CD4-positive, alpha-beta memory T cell (primary cell): ENCODE measurements around the gene TPM1. TPM values are rescaled to one million over a fixed set of nuclear protein-coding genes. Genes with fewer than 3 reads are reported as not detected.

Source experiments
- CTCF ChIA-PET: fragments of 350-600 bp; sonication (Branson Sonifier 250); formaldehyde crosslinking; loops from one replicate; lab custom pipeline; 2021; ENCODE audit warnings: inconsistent platforms; ENCODE audit not compliant: partially characterized antibody; lab: Charles Lee
- POLR2A ChIA-PET: fragments of 350-600 bp; sonication (Branson Sonifier 250); formaldehyde crosslinking; loops from one replicate; lab custom pipeline; 2021; ENCODE audit not compliant: partially characterized antibody; lab: Charles Lee
- DNase-seq, 5 donors: peaks; one replicate each; pipeline versions ENCODE4 v3.0.0 to v3.0.0-alpha.2; 2020 to 2022; ENCODE audit warnings: mixed read lengths in 1 of 5
- H3K27ac ChIP-seq: one replicate; pipeline ENCODE4 v1.7.0; 2013; ENCODE audit warnings: low read depth, low read length
- H3K27me3 ChIP-seq: 2 replicates; pipeline ENCODE4 v1.7.0; 2013; ENCODE audit warnings: mild to moderate bottlenecking, low read length, moderate library complexity; ENCODE audit not compliant: insufficient read depth
- H3K36me3 ChIP-seq: 2 replicates; pipeline ENCODE4 v1.7.0; 2013; ENCODE audit warnings: mild to moderate bottlenecking, low read length, moderate library complexity; ENCODE audit not compliant: insufficient read depth
- H3K4me1 ChIP-seq: 2 replicates; pipeline ENCODE4 v1.7.0; 2013; ENCODE audit warnings: mild to moderate bottlenecking, low read length, moderate library complexity; ENCODE audit not compliant: insufficient read depth
- H3K4me3 ChIP-seq, 2 donors: one replicate each; pipeline ENCODE4 v1.7.0; 2013; ENCODE audit warnings: low read length in 2 of 2, mild to moderate bottlenecking in 1 of 2
- H3K9me3 ChIP-seq, 2 donors: one replicate each; pipeline ENCODE4 v1.7.0; 2013; ENCODE audit warnings: low read length in 2 of 2, control low read depth in 1 of 2; ENCODE audit not compliant: control insufficient read depth in 1 of 2
- H3K27ac Mint-ChIP-seq, 7 donors: one replicate each; pipeline ENCODE4 v1.8.0; 2020 to 2021; ENCODE audit warnings: mixed read lengths in 7 of 7, mild to moderate bottlenecking in 6 of 7, inconsistent platforms in 3 of 7, moderate library complexity in 3 of 7
- H3K27me3 Mint-ChIP-seq, 2 donors: one replicate each; pipeline ENCODE4 v1.8.0; 2020 to 2021; ENCODE audit warnings: mixed read lengths in 2 of 2
- H3K36me3 Mint-ChIP-seq, 2 donors: one replicate each; pipeline ENCODE4 v1.8.0; 2020 to 2021; ENCODE audit warnings: mixed read lengths in 2 of 2, inconsistent platforms in 1 of 2, mild to moderate bottlenecking in 1 of 2
- H3K4me1 Mint-ChIP-seq, 4 donors: one replicate each; pipeline ENCODE4 v1.8.0; 2020 to 2021; ENCODE audit warnings: mixed read lengths in 4 of 4, mild to moderate bottlenecking in 1 of 4
- H3K4me3 Mint-ChIP-seq, 8 donors: one replicate each; pipeline ENCODE4 v1.8.0; 2020 to 2021; ENCODE audit warnings: mixed read lengths in 8 of 8, mild to moderate bottlenecking in 7 of 8, moderate library complexity in 6 of 8, inconsistent platforms in 3 of 8
- H3K9me3 Mint-ChIP-seq, 8 donors: one replicate each; pipeline ENCODE4 v1.8.0; 2020 to 2021; ENCODE audit warnings: mixed read lengths in 8 of 8, mild to moderate bottlenecking in 5 of 8, inconsistent platforms in 3 of 8, moderate library complexity in 1 of 8
- intact Hi-C: fragments of 100-400 bp; cut with micrococcal nuclease; formaldehyde crosslinking; loops from one replicate; pipeline ENCODE4 v1.15.1; 2023
- polyA plus RNA-seq, 2 donors: library from polyadenylated mRNA; unstranded; fragments of 300-500 nt; fragmentation: Illumina TruSeq; gene quantifications; one replicate each; pipeline ENCODE4 v1.2.3, GENCODE V29; 2021
- total RNA-seq, 2 experiments: library from RNA; stranded (reverse); gene quantifications; one replicate each; pipeline ENCODE4 v1.2.3, GENCODE V29; 2021

The TPM1 gene
- total and polyA plus RNA-seq, 4 experiments from 2014 or later, result 8.5 to 29.4 (median 18.4) TPM

DNA sequence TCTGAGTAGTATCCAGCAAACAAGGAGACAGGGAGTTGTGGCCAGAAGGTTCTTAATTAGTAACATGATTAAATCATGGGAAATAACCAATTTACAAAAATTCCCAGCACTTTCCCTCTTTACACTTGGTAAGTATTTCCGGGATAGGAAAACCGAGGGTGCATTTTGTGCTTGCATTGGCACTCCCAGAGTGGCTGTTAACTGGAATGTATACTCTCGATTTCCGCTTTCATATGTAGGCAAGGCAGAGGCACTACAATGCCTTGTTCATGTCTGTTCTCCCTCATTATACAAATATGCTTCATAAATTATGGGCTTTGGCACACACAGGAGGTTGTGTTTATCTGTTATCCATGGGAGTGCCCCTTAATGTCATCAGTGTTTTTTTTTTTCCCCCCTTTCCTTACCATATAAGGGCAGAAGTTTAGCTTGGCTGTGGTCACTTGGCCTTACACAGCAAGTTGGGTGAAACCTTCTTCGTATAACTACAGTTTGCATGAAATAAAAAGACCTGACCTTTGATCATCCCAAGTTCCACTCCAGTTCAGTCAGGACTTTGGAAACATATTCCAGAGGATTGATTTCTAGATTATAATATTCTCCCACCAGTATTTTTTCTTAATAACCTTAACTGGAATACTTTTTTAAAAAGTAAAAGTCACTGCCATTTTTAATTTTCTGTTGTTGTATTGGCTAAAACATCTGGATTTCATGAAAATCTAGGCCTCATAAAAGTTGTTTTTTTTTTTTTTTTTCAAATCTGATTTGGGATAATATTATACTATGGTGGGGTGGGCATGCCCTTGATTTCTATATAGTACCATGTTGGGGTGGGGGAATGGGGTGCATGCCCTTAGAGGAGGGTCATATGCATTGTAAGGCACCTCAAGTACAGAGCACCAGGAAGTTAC lies 8.9 kb downstream of the TPM1 start:
- no peaks in the 10 kb centered on the region for H3K9me3 Mint-ChIP-seq
- H3K4me1 Mint-ChIP-seq, result peaks cover 9 to 28% (median 17%) of the 10 kb centered on the region in 4 donors
- H3K4me3 ChIP-seq, result no peak overlapping the region
- no peak for DNase-seq
- peaks cover 19% of the 10 kb centered on the region for H3K4me1 ChIP-seq
- H3K27ac Mint-ChIP-seq, result no peak overlapping the region
- H3K27me3 Mint-ChIP-seq, result peaks cover 3 to 8% of the 10 kb centered on the region in 2 donors
- H3K27me3 ChIP-seq, result peaks cover 3% of the 10 kb centered on the region
- no peaks in the 10 kb centered on the region for H3K36me3 ChIP-seq
- H3K4me3 Mint-ChIP-seq, result peak overlapping the region in 1 of 8 donors; percentile 46
- H3K27ac ChIP-seq, result no peak overlapping the region
- CTCF ChIA-PET, result no interaction called here
- H3K36me3 Mint-ChIP-seq, result peaks cover 0 to 6% of the 10 kb centered on the region in 2 donors
- intact Hi-C loops, result no loop called here
- H3K9me3 ChIP-seq, result no peaks in the 10 kb centered on the region
- POLR2A ChIA-PET, result no interaction called here

DNA sequence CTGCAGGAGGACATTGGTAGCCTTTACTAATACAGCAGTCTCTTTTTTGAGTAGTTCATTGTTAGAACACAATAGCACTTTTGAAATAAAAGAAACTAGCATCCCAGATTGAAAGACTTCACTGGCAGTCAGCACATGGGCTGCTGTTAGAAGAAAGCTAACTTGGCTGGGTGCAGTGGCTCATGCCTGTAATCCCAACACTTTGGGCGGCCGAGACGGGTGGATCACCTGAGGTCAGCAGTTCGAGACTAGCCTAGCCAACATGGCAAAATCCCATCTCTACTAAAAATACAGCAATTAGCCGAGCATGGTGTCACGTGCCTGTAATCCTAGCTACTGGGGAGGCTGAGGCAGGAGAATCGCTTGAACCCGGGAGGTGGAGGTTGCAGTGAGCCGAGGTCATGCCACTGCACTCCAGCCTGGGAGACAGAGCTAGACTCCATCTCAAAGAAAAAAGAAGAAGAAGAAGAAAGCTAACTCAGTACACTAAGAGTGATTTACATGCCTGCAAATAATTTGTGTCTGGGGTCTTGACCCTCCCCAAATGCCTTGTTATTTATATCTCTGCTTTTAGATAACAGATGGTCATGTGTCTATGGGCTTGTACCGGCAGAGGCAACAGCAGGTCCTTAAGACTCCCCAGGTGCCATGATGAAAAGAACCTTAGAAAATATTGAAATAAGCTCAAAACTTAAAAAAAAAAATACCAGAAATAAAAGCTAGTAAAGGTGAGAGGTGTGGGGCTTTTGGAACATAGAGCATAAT lies 9.7 kb downstream of the TPM1 start:
- peaks cover 19% of the 10 kb centered on the region for H3K4me1 ChIP-seq
- H3K9me3 ChIP-seq, result no peaks in the 10 kb centered on the region
- CTCF ChIA-PET, result no interaction called here
- Mint-ChIP-seq H3K9me3 (no peaks in the 10 kb centered on the region), H3K4me3 (no peak overlapping the region), H3K27ac (peak overlapping the region in 1 of 7 donors; percentile 42), H3K36me3 (peaks cover 0 to 13% of the 10 kb centered on the region in 2 donors), H3K27me3 (peaks cover 0 to 2% of the 10 kb centered on the region in 2 donors), H3K4me1 (peaks cover 9 to 28% (median 17%) of the 10 kb centered on the region in 4 donors)
- H3K36me3 ChIP-seq, result no peaks in the 10 kb centered on the region
- no peak overlapping the region for H3K4me3 ChIP-seq
- POLR2A ChIA-PET, result no interaction called here
- no peak overlapping the region for H3K27ac ChIP-seq
- no peak for DNase-seq
- H3K27me3 ChIP-seq, result no peaks in the 10 kb centered on the region
- intact Hi-C loops, result no loop called here

DNA sequence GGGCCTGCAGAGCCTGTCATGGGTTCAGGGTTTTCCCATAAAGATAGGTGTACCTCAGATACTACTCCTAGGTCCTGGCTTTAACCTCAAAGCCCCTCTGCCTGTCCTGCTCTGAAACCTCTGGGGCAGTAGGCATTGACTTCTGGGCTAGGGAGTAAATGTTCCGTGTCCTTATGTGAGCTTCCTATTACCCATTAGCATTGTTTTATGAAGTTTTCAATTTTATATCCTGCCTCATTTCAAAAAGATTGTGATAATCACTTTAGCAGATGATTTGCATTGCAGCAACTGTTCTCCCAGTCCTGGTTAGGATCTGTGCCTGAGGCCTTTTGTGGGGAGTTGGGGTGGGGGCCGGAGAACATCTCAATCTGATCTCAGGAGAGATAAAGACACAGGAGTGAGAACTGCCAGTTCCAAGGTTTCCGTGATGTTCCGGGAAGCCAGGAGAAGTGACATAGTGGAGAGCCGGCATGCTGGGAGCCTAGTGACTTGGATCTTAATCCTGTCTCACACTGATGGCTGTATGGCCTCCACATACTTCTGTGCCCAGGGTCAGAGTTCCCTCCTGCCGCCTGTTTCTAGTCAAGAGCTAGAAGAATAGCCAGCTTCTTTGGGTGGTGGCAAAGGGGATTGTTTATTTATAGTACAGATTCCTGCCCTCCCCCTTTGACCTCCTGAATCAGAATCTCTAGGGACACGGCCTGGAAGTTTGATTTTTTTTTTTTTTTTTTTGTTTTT lies 10.6 kb downstream of the TPM1 start:
- CTCF ChIA-PET, result interaction anchor here (1.1 kb wide), 1 partner anchor 41 kb away, joined by 4 read pairs; no protein-coding TSS in a partner anchor
- no peak overlapping the region for H3K4me3 ChIP-seq

DNA sequence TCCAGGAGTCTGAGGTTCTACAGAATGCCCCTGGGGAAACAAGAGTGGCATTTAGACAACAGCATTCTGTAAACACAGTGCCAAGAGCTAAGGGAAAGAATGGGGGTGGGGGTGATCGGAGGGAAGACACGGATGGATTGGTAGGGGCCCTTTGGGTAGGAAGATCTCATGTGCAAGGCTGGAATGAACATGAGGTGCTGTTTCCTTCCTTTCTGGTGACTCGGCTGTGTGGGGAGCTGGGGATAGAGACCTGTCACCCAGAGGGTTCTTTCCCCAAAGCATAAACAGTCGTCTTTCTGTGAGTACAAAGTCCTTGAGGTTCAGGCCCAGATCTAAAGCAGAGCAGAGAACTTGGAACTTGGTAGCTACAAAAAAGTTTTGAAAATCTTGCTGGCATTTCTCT lies 11.7 kb downstream of the TPM1 start:
- ChIA-PET CTCF (interaction anchor here (1.1 kb wide), 1 partner anchor 40 kb away, joined by 4 read pairs; no protein-coding TSS in a partner anchor), POLR2A (no interaction called here)
- Mint-ChIP-seq H3K27me3 (no peaks in the 10 kb centered on the region), H3K4me3 (no peak overlapping the region), H3K36me3 (peaks cover 15 to 25% of the 10 kb centered on the region in 2 donors), H3K9me3 (no peaks in the 10 kb centered on the region), H3K27ac (peak overlapping the region in 1 of 7 donors; percentile 44), H3K4me1 (peaks cover 7 to 18% (median 7%) of the 10 kb centered on the region in 4 donors)
- peaks cover 10% of the 10 kb centered on the region for H3K4me1 ChIP-seq
- H3K4me3 ChIP-seq, result no peak overlapping the region
- intact Hi-C loops, result no loop called here
- no peak overlapping the region for H3K27ac ChIP-seq
- no peak for DNase-seq
- peaks cover 10% of the 10 kb centered on the region for H3K36me3 ChIP-seq
- no peaks in the 10 kb centered on the region for H3K27me3 ChIP-seq
- H3K9me3 ChIP-seq, result no peaks in the 10 kb centered on the region

More for the DNA sequence above, 10.6 kb downstream of the TPM1 start:
- no peak overlapping the region for H3K27ac ChIP-seq
- Mint-ChIP-seq H3K4me3 (no peak overlapping the region), H3K4me1 (peaks cover 9 to 22% (median 13%) of the 10 kb centered on the region in 4 donors), H3K27ac (no peak overlapping the region), H3K9me3 (no peaks in the 10 kb centered on the region), H3K36me3 (peaks cover 7 to 22% of the 10 kb centered on the region in 2 donors), H3K27me3 (peaks cover 0 to 2% of the 10 kb centered on the region in 2 donors)
- H3K9me3 ChIP-seq, result no peaks in the 10 kb centered on the region
- no peak for DNase-seq
- H3K27me3 ChIP-seq, result no peaks in the 10 kb centered on the region
- H3K36me3 ChIP-seq, result peaks cover 5% of the 10 kb centered on the region
- peaks cover 14% of the 10 kb centered on the region for H3K4me1 ChIP-seq
- POLR2A ChIA-PET, result no interaction called here
- intact Hi-C loops, result no loop called here

DNA sequence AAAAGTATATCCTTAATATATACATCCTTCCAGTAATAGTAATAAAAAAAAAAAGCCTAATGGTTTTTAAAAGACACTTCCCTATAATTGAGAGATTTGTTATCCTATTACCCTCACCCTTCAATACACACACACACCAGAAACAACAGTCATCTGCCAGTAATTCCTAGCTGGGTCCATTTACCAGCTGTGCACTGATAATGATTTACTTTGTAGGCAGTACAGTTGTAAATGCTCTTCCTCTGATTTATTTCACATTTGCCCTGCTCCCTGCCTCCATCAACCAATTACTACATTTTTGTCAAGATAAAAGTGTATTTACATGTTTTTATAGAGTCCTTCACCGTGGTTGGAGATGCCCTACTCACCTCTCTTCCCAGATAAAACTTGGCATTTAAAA lies 12.4 kb downstream of the TPM1 start:
- Histone ChIP-seq H3K36me3 (peaks cover 15% of the 10 kb centered on the region), H3K4me3 (no peak overlapping the region), H3K27me3 (no peaks in the 10 kb centered on the region), H3K27ac (no peak overlapping the region), H3K9me3 (no peaks in the 10 kb centered on the region), H3K4me1 (peaks cover 3% of the 10 kb centered on the region)
- no peak for DNase-seq
- ChIA-PET POLR2A (no interaction called here), CTCF (interaction anchor here (1.4 kb wide), 1 partner anchor 39 kb away, joined by 4 read pairs; no protein-coding TSS in a partner anchor)
- peaks cover under 1 to 10% (median 3%) of the 10 kb centered on the region in 4 donors for H3K4me1 Mint-ChIP-seq
- no peaks in the 10 kb centered on the region for H3K27me3 Mint-ChIP-seq
- no peak overlapping the region for H3K27ac Mint-ChIP-seq
- H3K9me3 Mint-ChIP-seq, result no peaks in the 10 kb centered on the region
- H3K4me3 Mint-ChIP-seq, result no peak overlapping the region
- H3K36me3 Mint-ChIP-seq, result peaks cover 20 to 29% of the 10 kb centered on the region in 2 donors
- intact Hi-C loops, result no loop called here

DNA sequence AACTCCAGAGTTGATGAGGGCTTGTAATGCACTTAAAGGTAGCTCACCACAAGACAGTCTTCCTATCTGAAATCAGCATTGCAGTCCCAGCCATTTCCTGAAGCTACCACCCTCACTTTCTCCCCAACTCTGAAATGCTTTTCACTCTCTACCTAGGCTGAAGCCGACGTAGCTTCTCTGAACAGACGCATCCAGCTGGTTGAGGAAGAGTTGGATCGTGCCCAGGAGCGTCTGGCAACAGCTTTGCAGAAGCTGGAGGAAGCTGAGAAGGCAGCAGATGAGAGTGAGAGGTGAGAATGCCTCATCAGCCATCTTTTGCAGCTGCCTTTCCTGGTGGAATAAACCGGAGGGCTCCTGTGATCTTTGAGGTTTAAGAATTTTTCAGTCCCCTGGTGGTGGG lies 14.3 kb downstream of the TPM1 start:
- ChIA-PET CTCF (interaction anchor here (1.2 to 3.5 kb wide), 2 partner anchors 9 to 37 kb away, joined by 6 to 25 read pairs; no protein-coding TSS in a partner anchor), POLR2A (interaction anchor here (1.7 kb wide), 1 partner anchor 8 kb away, joined by 6 read pairs; no protein-coding TSS in a partner anchor)
- no peaks in the 10 kb centered on the region for H3K27me3 Mint-ChIP-seq
- no peaks in the 10 kb centered on the region for H3K9me3 Mint-ChIP-seq
- H3K36me3 ChIP-seq, result peaks cover 29% of the 10 kb centered on the region
- H3K9me3 ChIP-seq, result no peaks in the 10 kb centered on the region
- no peak overlapping the region for H3K27ac Mint-ChIP-seq
- intact Hi-C loops, result no loop called here
- no peak overlapping the region for H3K4me3 ChIP-seq
- H3K4me1 Mint-ChIP-seq, result peaks cover 0 to 3% (median 0%) of the 10 kb centered on the region in 4 donors
- H3K4me3 Mint-ChIP-seq, result no peak overlapping the region
- no peak overlapping the region for H3K27ac ChIP-seq
- no peak for DNase-seq
- no peaks in the 10 kb centered on the region for H3K4me1 ChIP-seq
- H3K27me3 ChIP-seq, result no peaks in the 10 kb centered on the region
- H3K36me3 Mint-ChIP-seq, result peaks cover 37 to 47% of the 10 kb centered on the region in 2 donors
